ENCODE results near the gene OR5I1.
"Not testable (repeated sequence)": the region's sequence is repeated elsewhere in the genome, so short reads cannot be mapped to it uniquely, and the experiment has no call there.

The OR5I1 gene

DNA sequence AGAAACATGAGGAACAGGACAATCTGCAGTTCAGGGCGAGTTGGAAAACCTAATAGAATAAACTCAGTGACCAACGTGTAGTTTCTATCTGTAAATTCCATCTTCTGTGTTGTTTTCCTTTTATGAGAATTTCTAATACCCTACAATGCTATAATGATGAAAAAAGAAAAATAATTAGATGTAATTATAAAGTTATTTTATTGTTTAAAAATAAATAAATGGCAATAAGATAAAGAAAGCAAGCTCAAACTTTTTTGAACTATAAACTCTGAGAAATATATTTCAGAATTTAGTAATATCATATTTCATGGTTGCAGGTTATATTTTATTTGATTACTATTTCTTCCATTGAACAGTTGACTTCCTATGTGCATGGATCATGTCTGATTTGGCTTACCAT lies at the start of gene OR5I1:
TSS of gene OR5I1 (minus strand) at position 101 of the 400 bp plus-strand sequence. CDS start at position 101, 0 bp downstream.
- DNase-seq, result no peak

DNA sequence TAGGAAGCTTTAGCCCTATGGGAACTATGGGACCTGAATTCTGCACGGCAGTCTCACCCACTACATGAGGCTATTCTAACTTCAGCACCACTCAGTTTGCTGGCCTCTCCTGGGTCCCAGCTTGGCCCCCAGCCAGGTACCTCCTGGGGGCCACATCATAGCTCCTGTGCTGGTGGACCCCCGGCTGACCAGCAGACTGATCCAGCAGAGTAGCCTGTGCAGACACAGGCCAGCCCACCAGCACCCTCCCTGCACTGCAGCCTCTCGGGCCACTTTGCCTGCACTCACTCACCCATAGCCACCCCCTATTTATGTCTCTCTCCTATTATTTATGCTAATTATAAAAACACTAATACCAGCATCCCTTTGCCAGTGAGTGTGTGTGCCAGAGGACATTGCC lies 34.7 kb upstream of the OR5I1 start:
- DNase-seq, result no peak

DNA sequence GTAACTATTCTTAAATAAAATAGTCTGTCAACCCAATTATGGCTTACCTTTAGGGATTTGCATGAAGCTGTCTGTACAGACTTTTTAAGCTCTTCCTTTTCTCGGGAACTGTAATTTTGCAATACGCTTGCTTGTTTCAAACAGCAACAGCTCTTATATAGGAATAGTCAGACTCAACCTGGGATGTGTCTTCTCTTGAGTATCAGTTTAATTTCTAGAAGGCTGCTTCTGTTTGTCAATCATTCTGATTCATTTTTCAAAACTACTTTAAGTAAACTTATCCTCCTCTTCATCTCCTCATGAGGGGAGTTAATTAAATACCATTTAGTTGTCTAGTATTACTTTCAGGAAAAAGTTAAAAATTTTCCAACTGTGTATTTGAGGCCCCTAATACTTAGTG lies 33.6 kb upstream of the OR5I1 start, which contains the start of gene OR10AG1:
TSS of gene OR10AG1 (minus strand) at position 101 of the 400 bp plus-strand sequence. CDS start at position 63, 38 bp downstream.
- no peak for DNase-seq

DNA sequence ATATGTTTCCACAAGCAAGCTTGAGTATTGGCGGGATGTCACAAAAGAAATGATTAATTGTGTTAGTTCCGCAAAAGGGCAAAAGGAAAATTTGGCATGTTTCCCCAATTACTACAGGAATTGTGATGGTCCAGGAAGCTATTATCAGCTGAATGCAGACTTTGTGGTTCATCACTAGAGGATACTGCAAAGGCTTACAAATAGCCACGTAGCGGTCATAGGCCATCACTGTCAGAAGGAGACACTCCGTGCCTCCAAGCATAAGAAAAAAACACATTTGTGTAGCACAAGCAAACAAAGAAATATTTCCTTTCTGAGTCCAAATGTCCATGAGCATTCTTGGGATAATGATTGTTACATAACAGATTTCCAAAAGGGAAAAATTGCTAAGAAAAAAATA lies 31.7 kb upstream of the OR5I1 start:
- no peak for DNase-seq

DNA sequence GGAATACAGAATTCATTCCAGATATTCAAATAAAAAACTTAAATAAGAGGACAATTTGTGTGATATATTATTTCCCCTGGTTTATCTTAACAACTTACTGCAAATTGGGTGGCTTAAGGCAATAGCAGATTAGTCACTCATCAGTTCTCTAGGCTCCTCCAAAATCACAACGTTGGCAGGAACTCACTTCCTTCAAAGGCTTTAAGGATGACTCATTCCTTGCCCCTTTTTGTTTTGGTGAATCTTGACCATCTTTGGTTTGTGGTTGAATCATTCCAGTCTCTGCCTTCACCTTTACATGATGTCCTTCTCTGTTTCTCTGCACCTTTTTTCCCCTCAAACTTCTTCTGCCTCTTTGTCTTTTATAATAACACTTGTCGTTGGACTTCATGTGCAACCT lies 30.2 kb upstream of the OR5I1 start:
- DNase-seq, result no peak

DNA sequence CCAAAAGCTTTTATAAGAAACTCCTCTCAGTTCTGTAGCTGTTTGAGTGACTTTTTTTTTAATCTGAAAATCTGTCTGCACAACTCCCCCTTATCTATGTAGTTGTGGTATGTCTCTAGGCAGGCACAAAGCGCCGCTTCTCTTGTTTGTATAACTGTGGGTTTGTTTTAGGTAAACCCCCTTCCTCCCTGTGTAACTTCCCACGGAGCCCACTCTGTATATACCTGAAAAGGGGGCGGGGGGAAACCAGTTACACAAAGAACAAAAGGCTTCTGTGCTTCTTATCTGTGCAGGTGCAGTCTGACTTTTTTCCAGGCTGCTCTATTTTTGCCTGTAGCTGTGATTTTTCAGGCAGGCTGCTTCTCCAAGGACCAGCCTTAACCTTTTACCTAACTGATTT lies 20.3 kb upstream of the OR5I1 start:
- DNase-seq, result no peak

DNA sequence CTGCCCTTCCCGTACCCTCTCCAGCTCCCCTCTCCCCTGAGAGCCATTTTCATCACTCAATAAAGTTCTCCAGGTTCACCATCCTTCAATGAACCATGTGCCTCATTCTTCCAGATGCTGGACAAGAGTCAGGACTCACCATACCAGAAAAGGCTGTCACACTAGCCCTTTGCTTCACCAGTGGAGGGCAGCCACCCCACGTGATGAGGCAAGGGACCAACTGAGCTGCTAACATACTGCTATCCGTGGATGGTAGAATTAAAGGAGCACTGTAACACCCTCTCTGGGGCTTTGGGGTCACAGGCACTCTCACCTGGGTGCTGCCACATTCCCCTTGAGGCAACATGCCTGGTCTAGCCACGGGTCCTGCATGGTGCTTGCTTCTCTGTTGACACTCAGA lies 13.1 kb upstream of the OR5I1 start:
- DNase-seq, result no peak

DNA sequence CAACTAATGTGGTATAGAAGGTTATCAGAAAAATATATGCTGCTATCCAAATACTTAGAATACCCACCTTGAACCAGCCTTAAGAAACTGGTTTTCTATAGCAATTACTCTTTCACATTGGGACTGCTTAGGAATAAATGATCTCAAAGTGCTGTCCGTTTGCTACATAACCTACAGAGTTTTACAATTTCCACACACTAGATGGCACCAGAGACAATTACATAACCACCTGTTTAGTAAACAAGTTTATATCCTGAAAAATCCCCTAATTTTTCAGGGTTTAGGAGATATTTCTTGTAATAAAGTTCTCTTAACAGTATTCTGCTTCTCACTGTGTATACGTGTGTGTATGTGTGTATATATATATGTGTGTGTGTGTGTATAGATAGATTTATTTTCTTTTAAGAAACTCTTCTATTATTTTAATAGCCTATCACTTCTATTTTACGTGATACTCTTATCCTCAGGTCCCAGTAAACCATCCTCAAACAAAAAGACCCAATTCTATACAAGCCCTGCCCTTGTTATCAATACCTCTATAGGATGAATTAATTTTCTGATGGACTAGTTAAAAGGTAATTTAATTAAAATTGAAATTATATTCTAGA lies 6.7 kb upstream of the OR5I1 start:
- DNase-seq, result no peak

DNA sequence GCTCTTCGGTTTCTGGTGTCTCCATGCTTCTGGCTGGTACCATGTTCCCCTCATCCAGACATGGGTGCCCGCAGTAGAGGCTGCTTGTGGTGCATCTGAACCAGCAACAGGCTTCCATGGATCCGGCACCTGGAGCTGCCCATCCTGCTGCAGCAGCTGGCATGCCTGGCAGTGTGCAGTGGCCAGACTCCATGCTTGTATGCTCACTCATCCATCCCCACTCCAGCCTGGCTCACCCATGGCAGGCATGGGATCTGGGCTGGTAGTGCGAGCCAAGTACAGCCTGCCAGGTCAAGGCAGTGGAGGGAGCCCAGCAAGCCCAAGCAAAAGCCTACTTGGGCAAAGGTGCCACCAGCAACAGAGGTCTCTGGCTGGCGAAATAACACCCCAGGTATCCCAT lies 15.7 kb downstream of the OR5I1 start:
- no peak for DNase-seq

DNA sequence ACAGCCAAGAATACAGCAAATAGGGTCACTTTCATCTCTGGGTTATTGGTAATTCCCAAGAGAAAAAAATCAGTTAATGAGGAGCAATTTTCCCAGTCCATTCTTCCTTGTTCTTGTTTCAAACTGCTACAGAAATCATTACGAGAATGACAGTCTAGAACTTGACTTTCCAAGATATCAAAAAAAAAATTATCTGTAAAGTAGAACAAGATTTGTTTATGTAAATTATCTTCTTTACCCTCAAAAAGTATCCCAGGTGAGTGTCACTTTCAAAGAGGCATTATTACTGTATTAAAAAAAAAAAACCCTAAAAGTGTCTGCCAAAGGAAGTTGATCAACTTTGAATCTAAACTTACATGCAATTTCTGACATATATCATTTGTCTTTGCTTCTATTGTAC lies 21.7 kb downstream of the OR5I1 start, which contains the start of gene OR5W2:
TSS of gene OR5W2 (minus strand) at position 101 of the 400 bp plus-strand sequence. CDS start at position 101, 0 bp downstream.
- DNase-seq, result no peak

DNA sequence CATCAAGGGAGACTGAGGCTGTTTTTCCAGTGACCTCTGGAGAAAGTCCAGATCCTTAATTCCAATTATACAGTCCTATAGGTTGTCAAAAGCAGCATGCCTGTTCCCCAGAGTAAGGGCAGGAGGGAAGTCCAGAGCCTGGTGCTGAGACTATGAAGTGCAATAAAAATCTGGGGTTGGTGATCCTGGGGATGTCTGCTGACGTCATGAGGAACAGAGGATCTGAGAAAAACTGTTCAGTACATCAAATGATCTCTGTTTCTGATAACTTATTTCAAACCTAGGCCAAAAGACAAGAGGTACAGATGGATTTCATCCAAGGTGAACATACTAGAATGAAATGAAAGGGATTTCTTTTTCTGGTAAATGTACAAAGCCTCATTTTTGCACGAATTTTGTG lies 33.9 kb downstream of the OR5I1 start:
- DNase-seq, result no peak

DNA sequence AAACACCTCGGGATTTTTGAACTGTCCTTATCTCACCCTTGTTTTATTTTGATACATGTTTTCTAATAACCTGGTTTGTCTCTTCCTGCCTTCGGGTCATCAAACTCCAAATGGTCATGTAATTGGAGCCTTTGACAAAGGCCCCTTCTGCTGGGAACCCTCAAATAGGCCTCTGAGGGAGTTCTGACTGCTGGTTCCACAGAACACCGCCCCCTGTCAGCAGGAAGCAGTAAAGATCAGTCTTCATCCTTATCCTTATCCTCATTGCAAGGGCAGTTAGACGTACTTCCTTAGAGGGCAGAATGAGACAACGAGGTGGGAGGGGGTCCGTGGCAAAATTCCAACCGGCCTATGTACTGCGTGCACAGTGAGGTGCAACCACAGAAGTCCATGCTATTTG lies 41.0 kb downstream of the OR5I1 start:
- DNase-seq, result no peak

DNA sequence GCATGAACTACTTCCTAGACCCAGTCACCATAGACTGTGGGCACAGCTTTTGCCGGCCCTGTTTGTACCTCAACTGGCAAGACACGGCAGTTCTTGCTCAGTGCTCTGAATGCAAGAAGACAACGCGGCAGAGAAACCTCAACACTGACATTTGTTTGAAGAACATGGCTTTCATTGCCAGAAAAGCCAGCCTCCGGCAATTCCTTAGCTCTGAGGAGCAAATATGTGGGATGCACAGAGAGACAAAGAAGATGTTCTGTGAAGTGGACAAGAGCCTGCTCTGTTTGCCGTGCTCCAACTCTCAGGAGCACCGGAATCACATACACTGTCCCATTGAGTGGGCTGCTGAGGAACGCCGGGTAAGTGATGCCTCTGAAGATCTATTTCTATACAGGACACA lies 50.7 kb downstream of the OR5I1 start:
- DNase-seq, result not testable (repeated sequence)

Measured in NK-92 treated with Interleukin-12 subunit alpha and Interleukin-12 subunit beta, amount 100 ng/mL, for 24 hours (cell line).